Measurements from ENCODE around the gene ANKRD11. TPM values are rescaled to one million over a fixed set of nuclear protein-coding genes. Genes with fewer than 3 reads are reported as not detected.

Gene ANKRD11
- total RNA-seq, 1 donor = 97.4 TPM

DNA sequence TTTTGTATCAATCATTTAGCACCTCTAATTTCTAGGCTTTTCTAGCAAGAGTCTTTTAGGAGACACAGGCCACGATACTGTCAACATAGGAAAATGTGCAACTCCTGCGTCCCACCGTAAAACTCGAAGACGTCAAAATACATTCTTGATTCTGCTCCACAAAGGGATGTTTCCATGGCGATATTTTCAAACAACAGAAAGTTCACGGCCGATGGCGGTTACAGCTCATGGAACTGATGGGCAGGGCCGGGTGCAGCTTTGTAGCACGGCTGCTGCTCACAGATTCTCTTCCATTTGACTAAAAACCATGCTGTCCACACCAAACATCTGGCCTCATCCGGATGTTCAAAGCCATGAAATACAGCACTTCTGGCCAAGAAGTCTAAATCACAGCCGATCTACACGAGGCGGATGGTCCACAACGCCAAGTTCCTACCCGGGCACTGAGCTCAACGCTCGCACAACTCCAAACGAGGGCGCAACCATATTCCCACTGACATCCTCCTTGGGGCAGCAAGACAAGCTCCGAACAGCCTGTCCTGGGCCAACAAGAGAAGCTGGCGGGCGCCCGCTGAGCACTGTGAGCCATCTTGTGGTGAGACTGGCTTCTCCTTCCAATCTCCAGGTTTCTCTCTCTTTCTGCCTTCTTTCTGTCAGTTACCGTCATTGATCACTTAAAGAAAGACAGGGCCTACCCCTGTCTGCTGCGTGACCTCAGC, 193.0 kb downstream of the ANKRD11 start:
- TF ChIP-seq, protein P1, sequence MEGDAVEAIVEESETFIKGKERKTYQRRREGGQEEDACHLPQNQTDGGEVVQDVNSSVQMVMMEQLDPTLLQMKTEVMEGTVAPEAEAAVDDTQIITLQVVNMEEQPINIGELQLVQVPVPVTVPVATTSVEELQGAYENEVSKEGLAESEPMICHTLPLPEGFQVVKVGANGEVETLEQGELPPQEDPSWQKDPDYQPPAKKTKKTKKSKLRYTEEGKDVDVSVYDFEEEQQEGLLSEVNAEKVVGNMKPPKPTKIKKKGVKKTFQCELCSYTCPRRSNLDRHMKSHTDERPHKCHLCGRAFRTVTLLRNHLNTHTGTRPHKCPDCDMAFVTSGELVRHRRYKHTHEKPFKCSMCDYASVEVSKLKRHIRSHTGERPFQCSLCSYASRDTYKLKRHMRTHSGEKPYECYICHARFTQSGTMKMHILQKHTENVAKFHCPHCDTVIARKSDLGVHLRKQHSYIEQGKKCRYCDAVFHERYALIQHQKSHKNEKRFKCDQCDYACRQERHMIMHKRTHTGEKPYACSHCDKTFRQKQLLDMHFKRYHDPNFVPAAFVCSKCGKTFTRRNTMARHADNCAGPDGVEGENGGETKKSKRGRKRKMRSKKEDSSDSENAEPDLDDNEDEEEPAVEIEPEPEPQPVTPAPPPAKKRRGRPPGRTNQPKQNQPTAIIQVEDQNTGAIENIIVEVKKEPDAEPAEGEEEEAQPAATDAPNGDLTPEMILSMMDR (IDR thresholded peaks at IDR 0.05; ENCODE audit: extremely low read depth, low read depth, low read length) = no peak
- Histone ChIP-seq H3K79me2 (ENCODE audit: insufficient read depth, low read length) (peaks cover 84% of the 10 kb centered on the region), H3K4me1 (ENCODE audit: insufficient read depth, low read length) (peaks cover 14% of the 10 kb centered on the region), H2AFZ (ENCODE audit: low read length) (no peak overlapping the region), H4K20me1 (ENCODE audit: insufficient read depth, low read length) (peaks cover 51% of the 10 kb centered on the region), H3K4me3 (ENCODE audit: insufficient read depth, low read length) (no peak overlapping the region), H3K4me2 (ENCODE audit: insufficient read depth, low read length) (no peak overlapping the region), H3K9me3 (ENCODE audit: low read depth, low read length) (no peaks in the 10 kb centered on the region), H3K27ac (ENCODE audit: low read depth, low read length) (no peak overlapping the region), H3K36me3 (ENCODE audit: insufficient read depth, low read length) (peaks cover 10% of the 10 kb centered on the region), H3K27me3 (ENCODE audit: insufficient read depth, low read length) (no peaks in the 10 kb centered on the region)
- DNase-seq (ENCODE audit: insufficient read length, low spot score, missing footprints) = no peak

DNA sequence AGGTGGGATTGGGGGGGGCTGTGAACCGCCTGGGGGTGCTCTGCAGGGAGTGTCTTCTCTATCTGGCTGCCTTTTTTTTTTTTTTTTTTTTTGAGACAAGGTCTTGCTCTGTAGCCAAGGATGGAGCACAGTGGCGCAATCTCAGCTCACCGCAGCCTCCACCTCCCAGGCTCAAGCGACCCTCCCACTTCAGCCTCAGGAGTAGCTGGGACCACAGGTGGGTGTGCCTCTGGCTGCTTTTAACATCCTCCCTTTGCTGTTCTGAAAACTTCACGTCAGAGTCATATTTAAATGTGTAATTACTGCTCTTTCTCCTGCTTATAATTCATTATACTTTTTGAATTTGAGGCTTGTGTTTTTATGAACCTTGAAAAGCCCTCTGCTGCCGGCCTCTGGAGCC, 194.4 kb downstream of the ANKRD11 start:
- H3K4me3 ChIP-seq (ENCODE audit: insufficient read depth, low read length) = no peak overlapping the region
- peaks cover 52% of the 10 kb centered on the region for H4K20me1 ChIP-seq (ENCODE audit: insufficient read depth, low read length)
- H2AFZ ChIP-seq (ENCODE audit: low read length) = no peak overlapping the region
- H3K4me1 ChIP-seq (ENCODE audit: insufficient read depth, low read length) = peaks cover 1% of the 10 kb centered on the region
- H3K27me3 ChIP-seq (ENCODE audit: insufficient read depth, low read length) = no peaks in the 10 kb centered on the region
- H3K27ac ChIP-seq (ENCODE audit: low read depth, low read length) = no peak overlapping the region
- TF ChIP-seq, protein P1 (IDR thresholded peaks at IDR 0.05; ENCODE audit: extremely low read depth, low read depth, low read length) = no peak
- H3K79me2 ChIP-seq (ENCODE audit: insufficient read depth, low read length) = peaks cover 97% of the 10 kb centered on the region
- no peak overlapping the region for H3K4me2 ChIP-seq (ENCODE audit: insufficient read depth, low read length)
- H3K9me3 ChIP-seq (ENCODE audit: low read depth, low read length) = no peaks in the 10 kb centered on the region
- peaks cover 10% of the 10 kb centered on the region for H3K36me3 ChIP-seq (ENCODE audit: insufficient read depth, low read length)
- no peak for DNase-seq (ENCODE audit: insufficient read length, low spot score, missing footprints)

DNA sequence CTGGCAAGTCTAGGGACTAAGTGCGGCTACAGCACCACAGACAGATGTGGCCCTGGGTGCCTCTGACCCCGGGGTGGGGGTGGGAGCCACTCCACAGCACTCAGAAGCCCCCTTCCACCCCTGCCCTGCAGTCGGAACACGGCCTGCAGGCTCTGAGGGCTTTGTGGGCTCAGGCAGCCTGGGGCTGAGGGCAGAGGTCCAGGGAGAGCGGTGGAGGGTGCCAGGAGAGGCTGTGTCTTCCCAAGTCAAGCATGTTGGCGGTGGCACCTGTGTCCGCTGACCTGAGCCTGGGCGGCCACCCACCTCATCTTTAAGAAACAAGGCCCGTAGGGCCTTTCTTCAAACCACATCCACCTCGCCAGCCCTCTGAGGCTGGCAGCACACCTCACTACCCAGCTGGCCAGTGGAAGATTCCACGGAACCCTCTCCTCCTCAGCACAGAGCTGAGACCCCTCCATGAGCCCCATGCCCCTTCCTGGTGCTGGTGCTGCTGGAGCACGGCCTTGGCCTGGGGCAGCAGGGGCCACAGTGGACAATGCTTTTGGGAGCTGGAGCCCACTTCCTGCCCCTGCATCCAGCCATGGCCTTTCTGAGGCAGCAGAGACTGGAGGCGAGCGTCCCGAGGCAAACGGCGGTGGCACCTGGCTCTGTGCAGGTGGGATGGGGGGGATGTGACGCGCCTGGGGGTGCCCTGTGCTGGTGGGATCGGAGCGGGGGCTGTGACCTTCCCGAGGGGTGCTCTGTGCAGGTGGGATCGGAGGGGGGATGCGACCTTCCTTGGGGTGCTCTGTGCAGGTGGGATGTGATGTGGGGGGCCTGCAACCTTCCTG, 195.1 kb downstream of the ANKRD11 start:
- H3K36me3 ChIP-seq (ENCODE audit: insufficient read depth, low read length) = peaks cover 4% of the 10 kb centered on the region
- peaks cover 46% of the 10 kb centered on the region for H4K20me1 ChIP-seq (ENCODE audit: insufficient read depth, low read length)
- DNase-seq (ENCODE audit: insufficient read length, low spot score, missing footprints) = no peak
- no peak overlapping the region for H3K4me3 ChIP-seq (ENCODE audit: insufficient read depth, low read length)
- H3K79me2 ChIP-seq (ENCODE audit: insufficient read depth, low read length) = peaks cover 95% of the 10 kb centered on the region
- H3K27me3 ChIP-seq (ENCODE audit: insufficient read depth, low read length) = no peaks in the 10 kb centered on the region
- H3K9me3 ChIP-seq (ENCODE audit: low read depth, low read length) = no peaks in the 10 kb centered on the region
- no peaks in the 10 kb centered on the region for H3K4me1 ChIP-seq (ENCODE audit: insufficient read depth, low read length)
- no peak overlapping the region for H2AFZ ChIP-seq (ENCODE audit: low read length)
- no peak overlapping the region for H3K4me2 ChIP-seq (ENCODE audit: insufficient read depth, low read length)
- TF ChIP-seq, protein P1 (IDR thresholded peaks at IDR 0.05; ENCODE audit: extremely low read depth, low read depth, low read length) = no peak
- H3K27ac ChIP-seq (ENCODE audit: low read depth, low read length) = no peak overlapping the region

DNA sequence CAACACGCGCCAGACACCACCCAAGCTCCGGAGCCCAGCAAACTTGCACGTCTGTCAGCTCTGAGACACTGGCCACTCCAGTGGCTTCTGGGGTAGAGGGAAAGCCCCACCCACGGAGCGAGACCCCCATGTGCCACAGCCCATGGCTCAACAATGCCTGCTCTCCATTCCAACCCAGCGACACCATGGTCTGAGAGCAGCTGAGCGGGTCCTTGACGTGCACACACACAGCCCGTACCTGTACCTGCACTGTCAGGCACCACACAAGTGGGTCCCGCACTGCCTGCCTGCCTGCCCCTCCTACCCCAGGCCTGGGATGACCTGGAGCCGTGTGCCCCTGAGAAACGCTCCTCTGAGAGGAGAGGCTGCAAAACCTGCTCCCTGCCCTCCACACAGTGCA, 195.9 kb downstream of the ANKRD11 start:
- TF ChIP-seq, protein P1 (IDR thresholded peaks at IDR 0.05; ENCODE audit: extremely low read depth, low read depth, low read length) = no peak
- Histone ChIP-seq H3K27ac (ENCODE audit: low read depth, low read length) (no peak overlapping the region), H4K20me1 (ENCODE audit: insufficient read depth, low read length) (peaks cover 46% of the 10 kb centered on the region), H3K36me3 (ENCODE audit: insufficient read depth, low read length) (peaks cover 8% of the 10 kb centered on the region), H3K4me3 (ENCODE audit: insufficient read depth, low read length) (no peak overlapping the region), H3K4me1 (ENCODE audit: insufficient read depth, low read length) (no peaks in the 10 kb centered on the region), H3K9me3 (ENCODE audit: low read depth, low read length) (no peaks in the 10 kb centered on the region), H2AFZ (ENCODE audit: low read length) (no peak overlapping the region), H3K4me2 (ENCODE audit: insufficient read depth, low read length) (no peak overlapping the region), H3K27me3 (ENCODE audit: insufficient read depth, low read length) (no peaks in the 10 kb centered on the region), H3K79me2 (ENCODE audit: insufficient read depth, low read length) (peaks cover 91% of the 10 kb centered on the region)
- DNase-seq (ENCODE audit: insufficient read length, low spot score, missing footprints) = no peak
